NCI-H524 treated with DMSO at 0.1 percent for 48 hours (cell line): ENCODE measurements around the gene PTPRJ.
A peak's percentile ranks its signal among the peaks of the same experiment; 100 is the strongest.
"Not testable (repeated sequence)": the region's sequence is repeated elsewhere in the genome, so short reads cannot be mapped to it uniquely, and the experiment has no call there.

ENCODE experiments used
- DNase-seq: peaks from one replicate; lab custom pipeline; 2025; lab: John Stamatoyannopoulos, UW

PTPRJ gene

DNA sequence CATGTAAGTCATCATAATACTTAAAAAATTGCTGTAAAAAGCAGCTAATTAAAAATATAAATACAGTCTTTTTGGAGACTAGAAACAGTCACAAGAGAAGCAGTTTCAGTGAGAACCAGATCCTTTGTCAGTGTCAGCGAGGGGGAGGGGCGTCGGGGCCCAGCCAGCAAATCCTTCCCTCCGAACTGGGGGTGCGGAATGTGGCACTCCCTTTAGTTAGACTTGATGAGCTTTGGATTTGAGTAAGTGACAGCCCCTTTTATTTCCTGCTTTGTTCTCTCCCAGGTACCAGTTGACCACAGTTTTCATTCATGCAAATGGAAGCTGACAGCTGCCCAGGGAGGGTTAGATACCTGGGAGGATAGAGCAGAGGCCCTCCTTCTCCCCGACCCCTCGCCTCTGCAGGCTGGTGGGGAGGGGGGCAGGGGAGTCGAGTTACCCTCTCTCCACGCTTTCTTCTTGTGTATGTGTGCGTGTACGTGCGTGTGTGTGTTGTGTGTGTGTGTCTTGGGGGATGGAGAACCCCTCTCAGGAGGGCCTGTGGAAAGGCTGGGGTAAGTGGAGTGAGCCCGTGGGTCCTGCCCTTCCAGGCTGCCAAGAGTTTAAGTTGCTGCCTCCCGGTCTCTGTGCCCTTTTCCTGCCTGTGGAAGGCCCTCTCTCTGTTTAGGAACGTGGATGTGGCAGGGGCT is 38.3 kb downstream of the PTPRJ start:
- DNase-seq: no peak

DNA sequence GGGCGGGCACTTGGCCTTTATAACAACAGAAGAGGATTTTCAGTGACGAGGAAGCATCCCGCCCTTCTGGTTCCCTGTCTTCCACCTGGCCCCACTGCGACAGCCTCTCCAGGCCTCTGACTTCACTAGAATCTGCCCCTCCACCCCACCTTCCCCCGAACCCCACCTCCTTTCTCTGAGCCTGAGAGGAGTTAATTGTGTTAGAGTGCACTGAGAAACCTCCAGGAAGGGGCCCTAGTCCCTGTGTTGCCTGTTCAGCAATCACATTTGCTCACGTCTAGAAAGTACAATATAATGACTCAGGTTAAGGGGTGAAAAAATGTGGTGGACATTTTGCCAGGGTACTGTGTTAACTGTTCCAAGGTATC is 38.8 kb downstream of the PTPRJ start:
- no peak for DNase-seq

DNA sequence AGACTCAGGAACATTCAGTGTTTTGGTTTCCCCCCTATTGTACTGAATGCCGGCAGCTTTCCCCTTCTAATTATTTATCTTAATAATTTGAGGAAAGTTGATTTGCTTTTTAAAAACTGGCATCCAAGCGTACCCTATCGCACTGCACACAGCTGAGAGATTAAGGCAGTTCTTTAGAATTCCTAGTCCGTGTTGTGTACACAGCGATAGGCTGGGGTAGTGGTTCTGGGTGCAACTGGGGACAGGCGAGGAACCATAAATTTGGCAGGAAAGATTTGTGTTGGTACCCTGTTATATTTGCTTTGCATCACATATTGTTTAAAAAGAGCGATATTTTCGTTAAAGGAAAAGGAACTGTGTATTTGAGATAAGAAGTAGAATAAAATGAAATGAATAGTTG is 39.2 kb downstream of the PTPRJ start:
- no peak for DNase-seq

DNA sequence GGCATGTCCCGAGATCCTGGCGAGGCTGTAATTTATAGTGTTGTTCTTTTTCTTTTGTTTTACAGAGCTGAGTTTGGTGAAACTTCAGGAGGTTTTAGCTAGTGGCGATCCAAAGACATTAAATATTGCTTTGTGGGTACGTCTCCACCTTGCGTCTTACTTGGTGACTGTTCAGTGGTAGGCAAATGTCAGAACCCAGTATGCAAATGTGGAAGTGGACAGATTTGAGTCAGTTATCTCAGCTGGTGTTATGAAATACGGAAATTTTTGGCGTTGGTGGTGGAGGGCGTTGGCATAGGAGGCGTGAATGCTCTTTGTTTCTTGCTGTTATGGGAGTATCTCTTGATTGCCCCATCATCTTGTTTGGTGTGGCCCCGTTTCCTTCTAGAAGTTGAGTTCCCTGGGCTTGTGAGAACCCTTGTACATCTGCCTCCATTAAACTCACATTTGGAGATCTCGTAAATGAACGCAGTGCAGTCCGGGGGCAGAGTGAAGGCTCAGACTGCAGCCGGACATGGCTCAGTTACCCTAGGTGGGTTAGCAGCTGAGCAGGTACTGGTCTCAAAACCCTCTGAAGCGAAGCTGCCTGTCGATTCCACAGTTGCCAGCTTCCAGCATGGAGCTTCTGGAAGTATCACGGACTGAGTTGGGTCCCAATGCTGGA is 39.9 kb downstream of the PTPRJ start:
- no peak for DNase-seq

DNA sequence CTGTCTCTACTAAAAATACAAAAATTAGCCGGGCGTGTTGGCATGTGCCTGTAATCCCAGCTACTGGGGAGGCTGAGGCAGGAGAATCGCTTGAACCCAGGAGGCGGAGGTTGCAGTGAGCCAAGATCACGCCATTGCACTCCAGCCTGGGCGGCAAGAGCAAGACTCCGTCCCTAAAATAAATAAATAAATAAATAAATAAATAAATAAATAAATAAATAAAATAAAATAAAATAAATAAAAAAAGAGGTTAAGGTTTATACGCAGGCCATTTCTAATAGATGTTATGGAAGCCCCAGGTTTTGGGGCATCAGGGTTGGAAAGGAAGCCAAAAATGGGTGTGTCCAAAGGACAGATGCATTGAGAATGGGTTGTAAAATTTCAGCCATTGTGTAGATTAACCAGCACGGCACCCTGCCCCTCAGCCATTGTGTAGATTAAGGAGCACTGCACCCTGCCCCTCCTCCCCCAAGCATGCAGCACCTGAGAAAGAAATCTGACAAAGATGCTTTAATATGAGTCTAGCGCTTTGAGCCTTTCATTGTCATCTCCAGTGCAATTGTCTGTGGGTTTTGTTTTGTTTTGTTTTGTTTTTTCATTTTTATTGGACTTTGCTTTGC is 41.0 kb downstream of the PTPRJ start:
- DNase-seq: not testable (repeated sequence)

DNA sequence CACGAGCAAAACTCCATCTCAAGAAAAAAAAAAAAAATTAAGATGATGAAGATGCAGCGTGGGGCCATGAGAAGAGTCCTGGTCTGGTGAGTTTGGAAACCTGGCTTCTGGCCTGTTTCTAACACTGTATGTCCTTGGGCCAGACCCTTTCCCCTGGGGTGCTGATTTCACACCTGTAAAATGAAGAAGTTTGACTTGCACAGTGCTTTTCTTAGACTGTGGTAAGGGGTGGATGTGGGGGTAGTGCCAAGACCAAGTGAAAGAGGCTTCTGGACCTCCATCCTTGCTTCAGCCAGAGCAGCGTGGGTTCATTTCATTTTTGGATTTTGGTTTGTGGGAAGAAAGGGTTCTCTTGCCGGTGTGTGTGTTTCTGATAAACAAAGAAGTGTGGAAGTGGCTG is 42.1 kb downstream of the PTPRJ start:
- DNase-seq: no peak

DNA sequence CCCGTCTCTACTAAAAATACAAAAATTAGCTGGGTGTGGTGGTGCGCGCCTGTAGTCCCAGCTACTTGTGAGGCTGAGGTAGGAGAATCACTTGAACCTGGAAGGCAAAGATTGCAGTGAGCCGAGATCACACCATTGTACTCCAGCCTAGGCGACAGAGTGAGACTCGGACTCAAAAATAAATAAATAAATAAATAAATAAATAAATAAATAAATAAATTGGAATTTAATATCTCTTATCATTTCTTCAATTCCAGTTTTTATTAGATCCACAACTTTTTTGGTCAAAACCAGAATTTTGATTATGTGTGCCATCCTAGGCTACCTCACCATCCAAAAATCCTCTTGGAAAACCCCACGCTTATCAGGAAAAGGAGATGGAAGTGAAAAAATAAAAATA is 43.2 kb downstream of the PTPRJ start:
- not testable (repeated sequence) for DNase-seq

DNA sequence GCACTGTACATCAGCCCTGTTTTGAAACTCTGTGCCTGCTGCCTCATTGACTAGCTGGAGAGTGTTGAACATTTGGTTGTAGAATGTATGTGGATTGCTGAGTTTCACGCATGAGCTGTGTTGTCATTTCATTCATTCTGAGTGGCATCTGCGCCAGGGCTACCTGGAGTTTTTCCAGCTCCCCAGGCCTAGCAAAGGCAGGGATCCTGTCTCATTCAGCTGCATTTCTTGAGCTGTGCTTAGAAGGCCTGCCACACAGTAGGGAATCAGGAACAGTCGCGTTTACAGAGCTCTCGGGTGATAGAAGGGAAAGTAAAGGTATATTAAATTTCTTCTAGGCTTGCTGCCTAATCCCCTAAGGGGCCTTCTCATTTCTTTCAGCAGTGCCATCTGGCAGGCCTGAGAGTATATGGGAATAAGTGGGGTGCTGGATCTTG is 44.3 kb downstream of the PTPRJ start:
- peak; percentile 96 for DNase-seq

DNA sequence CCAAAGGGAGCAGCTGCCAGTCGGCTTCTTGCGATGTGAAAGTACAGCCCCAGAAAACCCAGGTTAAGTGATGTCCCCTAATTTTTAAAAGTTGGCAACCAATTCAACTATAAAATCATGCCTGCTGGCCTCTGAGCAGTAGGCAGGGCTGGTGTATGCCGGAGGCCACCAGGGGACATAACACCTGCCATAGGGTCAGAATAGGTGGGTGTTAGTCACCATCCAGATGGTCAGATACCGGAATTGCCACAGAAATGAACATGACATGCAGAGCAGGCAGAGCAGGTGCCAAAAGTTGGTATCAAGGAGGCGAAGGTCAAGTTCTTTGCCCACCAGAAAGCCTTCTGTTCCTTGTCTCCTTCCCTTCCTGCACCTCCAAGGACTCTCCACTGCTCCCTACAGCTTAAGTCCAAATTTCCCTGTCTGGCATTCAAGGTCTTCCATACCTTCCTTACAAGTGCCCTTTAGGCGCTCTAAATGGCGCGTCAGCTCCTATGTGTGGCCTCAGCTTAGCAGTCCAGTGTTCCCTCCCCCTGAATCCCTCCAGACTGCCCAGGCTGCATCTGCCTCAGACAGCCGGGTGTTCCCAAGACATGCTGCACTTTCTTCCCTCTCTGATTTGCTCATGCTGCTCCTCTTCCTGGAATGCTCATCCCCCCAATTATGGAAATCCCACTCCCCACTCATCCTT is 45.1 kb downstream of the PTPRJ start:
- DNase-seq: peak; percentile 61

DNA sequence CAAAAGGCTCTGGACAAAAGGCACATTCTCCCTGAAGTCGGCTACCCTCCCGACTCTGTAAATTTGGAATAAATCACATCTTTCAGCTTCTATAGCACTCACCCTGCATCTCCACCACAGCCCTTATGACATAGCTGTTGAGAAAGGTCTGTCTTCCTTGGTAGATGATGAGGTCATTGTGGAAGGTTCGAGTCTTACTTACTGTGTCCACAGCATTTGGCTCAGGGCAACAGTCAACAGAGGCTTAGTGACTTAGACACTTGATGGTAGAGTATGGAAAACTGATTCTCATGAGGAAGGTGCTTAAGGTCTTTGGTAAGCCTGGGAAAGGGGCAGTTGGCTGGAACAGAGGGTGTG is 45.6 kb downstream of the PTPRJ start:
- DNase-seq: no peak

DNA sequence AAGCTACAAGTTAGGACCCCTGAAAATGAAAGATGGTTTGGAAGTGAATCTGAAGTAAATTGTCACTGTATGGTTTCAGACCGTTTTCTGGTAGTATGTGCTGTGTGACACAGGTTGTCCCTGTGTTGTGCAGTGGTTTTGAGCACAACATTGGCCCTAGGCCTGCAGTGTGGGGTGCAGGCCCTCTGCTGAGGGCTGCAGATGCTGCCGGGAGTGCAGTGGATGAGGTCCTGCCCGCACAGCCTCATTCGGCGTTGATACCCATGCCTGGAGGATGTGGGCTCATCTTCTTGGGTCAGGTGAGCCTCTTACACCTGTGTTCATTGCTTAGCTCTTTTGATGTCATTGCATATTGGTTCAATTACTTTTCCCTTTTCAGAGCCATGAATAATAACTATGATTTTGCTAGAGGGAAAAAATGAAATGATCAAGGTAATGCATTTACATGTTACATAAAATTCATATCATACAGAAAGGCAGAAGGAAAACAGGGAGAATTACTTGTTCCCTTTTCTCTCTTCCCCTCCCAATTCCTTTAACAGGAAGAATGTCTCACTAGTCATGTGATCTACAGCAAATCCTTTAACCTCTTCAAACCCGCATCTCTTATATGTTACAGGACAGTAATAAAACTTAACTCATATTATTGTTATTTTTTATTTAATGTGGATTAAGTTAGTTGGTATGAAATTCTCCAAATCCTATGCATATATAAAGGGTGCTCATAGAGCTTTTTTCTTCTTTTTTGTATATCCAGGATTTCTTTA is 48.7 kb downstream of the PTPRJ start:
- no peak for DNase-seq

DNA sequence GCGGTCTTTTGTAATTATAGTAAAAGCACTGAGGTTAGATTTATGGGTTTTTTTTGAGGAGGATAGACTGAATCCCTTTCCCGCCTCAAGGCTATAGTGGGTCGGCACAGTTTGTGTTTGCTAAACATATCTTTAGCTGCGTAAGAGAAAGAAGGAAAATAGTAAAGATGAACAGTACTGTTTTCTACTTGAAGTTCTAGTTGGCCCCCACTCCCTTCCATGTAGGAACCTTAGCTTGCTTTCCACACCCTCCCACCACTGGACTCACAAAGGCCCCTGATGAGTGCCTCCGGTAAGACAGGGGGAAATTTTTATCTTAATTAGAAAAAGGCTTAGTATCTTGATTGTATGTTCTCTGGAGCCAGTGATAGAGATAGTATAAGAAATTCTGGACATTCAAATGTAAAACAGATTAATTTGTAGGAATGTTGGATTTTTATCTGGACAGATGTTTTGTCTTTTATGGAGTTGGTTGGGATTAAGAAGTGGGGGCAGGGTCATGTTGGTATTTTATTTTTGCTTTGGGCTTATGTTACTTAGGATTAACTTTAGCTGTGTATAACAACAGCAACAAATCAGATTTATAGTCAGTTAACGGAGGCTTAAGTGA is 49.4 kb downstream of the PTPRJ start:
- DNase-seq: no peak

DNA sequence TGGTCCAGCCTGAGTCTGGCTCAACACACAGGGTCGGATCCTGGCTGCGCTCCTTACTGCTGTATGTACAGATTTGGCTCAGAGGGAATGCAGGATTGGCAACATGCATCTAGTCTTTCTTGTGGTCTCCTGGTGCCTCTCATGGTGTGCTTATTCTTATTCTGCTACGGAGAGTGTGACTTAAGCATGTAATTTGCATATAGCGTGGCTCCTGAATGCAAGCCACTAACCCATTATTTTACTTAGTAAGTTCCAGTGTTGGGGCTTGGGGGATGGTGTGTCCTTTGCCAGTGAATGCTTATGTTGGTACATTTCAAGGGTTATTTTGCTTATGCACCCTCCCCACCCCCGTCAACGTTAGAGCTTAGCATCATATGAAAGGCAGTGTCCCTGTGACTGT is 51.2 kb downstream of the PTPRJ start:
- no peak for DNase-seq

DNA sequence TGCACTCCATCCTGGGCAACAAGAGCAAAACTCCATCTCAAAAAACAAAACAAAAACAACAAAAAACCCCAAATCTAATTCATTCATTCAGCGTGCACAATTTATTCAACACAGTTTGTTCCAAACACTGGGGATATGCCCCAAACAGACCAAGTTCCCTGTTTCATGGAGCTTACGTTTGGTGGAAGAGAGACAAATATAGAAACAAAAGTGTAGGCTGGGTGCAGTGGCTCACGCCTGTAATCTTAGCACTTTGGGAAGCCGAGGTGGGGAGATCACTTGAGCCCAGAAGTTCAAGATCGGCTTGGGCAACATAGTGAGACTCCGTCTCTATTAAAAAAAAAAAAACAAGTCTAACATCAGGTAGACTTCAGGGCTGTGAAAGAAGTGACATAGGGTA is 52.4 kb downstream of the PTPRJ start:
- no peak for DNase-seq

DNA sequence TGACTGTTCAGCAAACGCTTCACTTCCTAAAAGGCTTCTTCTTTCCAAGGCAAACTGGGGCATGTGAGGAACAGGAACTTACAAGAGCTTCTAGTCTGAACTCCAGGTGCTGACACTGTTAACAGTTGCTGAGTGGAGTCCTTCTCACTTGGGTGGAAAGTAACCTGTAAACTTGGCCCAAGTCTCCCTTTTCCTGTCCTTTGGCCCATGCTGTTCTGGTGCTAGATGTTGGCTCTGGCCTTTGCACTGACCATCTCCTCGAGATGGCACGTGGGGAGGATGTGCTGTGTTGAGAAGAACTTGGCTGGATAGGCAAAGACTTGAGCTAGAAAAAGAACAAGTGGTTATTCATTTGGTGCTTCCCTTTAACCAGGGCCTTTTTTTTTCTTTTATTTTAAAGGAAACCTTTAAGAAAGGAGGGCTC is 53.6 kb downstream of the PTPRJ start:
- DNase-seq: no peak

DNA sequence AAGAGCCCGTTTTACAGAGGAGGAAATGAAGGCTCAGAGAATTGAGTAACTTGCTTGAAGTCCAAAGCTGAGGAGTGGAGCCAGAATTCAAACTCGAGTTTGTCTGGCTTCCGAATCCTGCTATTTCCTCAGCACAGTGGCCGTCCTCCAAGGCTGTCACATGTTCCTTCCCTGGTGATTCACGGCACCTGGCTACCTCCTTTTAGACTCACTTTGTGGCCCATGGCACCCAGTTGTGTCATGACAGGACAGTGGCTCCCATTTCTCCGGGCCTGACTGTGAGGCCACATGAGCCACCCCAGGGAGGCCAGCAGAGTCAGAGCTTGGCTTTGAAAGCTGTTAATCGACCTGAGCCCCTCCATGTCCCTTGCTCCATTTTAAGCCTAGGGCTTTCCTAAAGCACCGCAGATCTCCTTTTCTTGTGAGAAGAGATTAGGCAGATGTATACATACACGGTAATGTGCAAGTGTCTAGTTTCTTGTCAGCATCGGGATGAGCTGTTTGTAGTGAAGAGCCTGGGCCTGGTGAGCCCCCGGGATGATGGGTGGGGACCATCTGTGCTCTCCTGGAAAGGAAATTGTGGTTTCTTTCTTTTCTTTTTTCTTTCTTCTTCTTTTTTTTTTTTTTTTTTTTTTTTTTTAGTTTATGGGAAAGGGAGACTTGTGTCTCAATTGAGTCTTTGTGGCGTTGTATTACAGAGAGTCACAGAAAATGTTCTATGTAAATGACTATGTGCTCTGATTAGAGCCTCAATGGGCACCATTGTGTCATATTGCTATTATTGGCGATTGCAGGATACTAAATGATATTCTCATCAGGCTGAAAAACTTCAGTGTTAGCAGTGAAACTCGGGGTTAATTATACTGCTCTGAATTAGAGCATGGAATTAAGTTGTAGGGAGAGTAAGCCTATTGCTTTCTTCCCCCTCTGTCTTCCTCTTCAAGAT is 54.8 kb downstream of the PTPRJ start:
- peak; percentile 73 for DNase-seq

DNA sequence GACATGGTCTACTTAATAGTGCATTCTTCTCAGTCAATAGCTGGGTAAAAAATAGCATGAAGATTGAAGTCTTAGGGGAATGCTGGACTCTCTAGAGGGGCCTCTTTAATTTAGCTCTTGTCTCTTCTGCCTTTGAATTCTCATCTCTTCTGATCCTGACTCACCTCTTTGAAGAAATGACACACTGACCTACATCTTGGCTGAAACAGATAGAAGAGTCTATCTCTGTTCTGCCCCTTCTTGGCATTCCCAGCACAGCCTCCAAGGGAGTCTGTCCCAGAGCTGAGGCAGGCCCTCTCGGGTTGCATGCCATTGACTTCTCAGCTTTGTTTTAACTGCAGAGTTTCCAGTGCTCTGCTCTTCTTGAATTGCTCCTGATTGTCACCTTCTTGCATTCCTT is 55.7 kb downstream of the PTPRJ start:
- DNase-seq: no peak

DNA sequence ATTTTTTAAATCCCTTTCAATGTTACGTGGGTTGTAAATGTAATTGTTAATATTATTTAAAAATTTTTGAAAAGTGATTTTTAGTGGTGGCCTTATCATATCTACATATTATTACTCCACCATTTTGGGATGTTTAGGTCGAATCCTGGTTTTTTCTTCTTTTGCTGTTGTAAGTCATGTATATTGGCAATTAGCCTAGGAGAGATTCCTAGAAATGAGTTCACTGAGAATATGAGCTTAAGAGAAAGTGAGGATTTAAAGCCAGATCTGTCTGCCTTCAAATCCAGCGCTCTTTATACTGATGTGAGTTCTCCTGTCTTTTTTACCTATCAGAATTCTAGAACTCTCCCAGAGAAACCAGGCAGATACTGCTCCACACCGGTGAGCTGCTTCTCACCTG is 56.1 kb downstream of the PTPRJ start:
- no peak for DNase-seq

DNA sequence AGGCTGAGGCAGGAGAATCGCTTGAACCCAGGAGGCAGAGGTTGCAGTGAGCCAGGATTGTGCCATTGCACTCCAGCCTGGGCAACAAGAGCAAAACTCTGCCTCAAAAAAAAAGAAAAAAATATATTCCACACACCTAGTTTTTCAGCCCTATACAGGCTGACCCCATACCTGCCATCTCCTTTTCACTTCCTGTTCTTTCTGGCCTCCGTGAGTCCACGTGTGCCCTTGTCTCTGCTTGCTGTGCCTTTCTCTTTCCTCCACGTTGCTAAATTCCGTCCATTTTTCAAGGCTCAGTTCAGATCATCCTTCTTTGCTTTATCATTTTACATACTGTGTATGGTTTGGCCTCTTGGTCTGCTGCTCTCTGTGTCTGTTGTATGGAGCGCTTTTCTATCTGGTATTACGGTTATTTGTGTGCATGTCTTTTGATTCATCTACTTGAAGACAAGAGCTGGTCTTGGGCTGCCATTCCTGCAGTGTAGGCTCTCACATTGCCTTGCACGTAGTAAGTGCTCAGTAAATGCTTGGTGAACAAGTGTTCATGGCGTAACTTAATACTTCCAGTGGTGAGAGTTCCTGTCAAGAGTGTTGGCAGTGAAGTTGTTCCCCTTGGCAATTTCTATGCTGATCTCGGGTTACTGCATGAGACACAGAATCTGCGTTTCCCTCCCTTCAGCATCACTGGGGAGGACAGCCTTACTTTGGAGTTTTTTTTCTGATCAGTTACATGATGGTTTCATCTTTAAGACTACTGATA is 57.5 kb downstream of the PTPRJ start:
- no peak for DNase-seq
